Measurements from ENCODE around the gene ZNF85. TPM values are rescaled to one million over a fixed set of nuclear protein-coding genes. Genes with fewer than 3 reads are reported as not detected.

The ZNF85 gene
- total RNA-seq, 3 donors from 2014 or later (not counting 1 experiment from before 2014, with no cell fraction given), result 3.9 to 8.6 (median 5.4) TPM

DNA sequence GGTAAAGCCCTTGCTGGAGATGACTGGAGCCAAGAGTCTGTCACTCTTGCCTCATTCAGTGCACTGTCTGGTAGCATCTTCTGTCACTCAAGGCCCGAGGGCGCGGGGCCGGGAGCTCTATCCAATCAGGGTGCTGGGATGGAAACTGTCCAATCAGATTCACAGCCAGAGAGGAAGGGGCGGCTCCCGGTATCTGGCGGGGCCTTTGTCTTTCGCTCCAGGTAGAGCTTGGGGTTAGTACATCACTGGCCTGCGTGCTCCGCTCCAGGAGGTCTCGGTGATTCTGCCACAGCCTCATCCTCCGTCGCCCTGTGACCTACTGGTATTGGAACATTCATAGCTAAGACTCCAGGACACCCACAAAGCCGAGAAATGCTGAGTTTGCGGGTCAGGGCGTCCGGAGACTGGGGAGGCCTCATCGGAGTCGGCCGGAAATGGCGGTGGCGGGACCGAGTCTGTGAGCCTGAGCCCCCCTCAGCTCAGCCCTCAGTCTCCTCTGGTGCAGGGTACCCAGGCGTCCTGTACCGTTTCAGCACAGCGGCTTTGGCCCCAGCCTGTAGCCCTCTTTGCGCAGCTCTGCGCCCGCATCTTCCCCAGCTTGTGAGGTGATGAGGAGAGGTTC lies 76.8 kb downstream of the ZNF85 start:
- TF ChIP-seq, protein P1, sequence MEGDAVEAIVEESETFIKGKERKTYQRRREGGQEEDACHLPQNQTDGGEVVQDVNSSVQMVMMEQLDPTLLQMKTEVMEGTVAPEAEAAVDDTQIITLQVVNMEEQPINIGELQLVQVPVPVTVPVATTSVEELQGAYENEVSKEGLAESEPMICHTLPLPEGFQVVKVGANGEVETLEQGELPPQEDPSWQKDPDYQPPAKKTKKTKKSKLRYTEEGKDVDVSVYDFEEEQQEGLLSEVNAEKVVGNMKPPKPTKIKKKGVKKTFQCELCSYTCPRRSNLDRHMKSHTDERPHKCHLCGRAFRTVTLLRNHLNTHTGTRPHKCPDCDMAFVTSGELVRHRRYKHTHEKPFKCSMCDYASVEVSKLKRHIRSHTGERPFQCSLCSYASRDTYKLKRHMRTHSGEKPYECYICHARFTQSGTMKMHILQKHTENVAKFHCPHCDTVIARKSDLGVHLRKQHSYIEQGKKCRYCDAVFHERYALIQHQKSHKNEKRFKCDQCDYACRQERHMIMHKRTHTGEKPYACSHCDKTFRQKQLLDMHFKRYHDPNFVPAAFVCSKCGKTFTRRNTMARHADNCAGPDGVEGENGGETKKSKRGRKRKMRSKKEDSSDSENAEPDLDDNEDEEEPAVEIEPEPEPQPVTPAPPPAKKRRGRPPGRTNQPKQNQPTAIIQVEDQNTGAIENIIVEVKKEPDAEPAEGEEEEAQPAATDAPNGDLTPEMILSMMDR (IDR thresholded peaks at IDR 0.05), result no peak
- Histone ChIP-seq H3K27me3 (ENCODE audit: control insufficient read depth, insufficient read depth, low read length) (no peaks in the 10 kb centered on the region), H3K4me3 (ENCODE audit: low read length) (peak overlapping the region; percentile 41), H3K27ac (ENCODE audit: low read length) (no peak overlapping the region), H3K9me3 (ENCODE audit: control insufficient read depth, insufficient read depth, low read length) (no peaks in the 10 kb centered on the region), H3K36me3 (ENCODE audit: control insufficient read depth, insufficient read depth, low read length) (no peaks in the 10 kb centered on the region), H3K4me1 (ENCODE audit: control insufficient read depth, insufficient read depth, low read length) (peaks cover 10% of the 10 kb centered on the region)
- no peaks in the 10 kb centered on the region for H3K36me3 Mint-ChIP-seq
- 3% methylated on average over 29 of the region's 29 CpGs for WGBS (ENCODE audit: insufficient coverage)
- ATAC-seq (peak; percentile 99 to 100 (median 100)), DNase-seq (peak; percentile 78 to 93)
- peak overlapping the region; percentile 88 for H3K4me3 Mint-ChIP-seq
- H3K9me3 Mint-ChIP-seq, result no peaks in the 10 kb centered on the region
- peak overlapping the region; percentile 56 to 83 for H3K27ac Mint-ChIP-seq
- intact Hi-C loops (cut with micrococcal nuclease), result no loop called here
- H3K27me3 Mint-ChIP-seq (ENCODE audit: low read depth in 2 of 2), result no peaks in the 10 kb centered on the region
- H3K4me1 Mint-ChIP-seq, result peaks cover 7% of the 10 kb centered on the region in 2 donors

Other genes starting within 250 kb of the ZNF85 start
- 10 to 100 TPM in 2 of 3 donors, 1 to 10 TPM in 1; 7.7 to 11.8 (median 10.6) TPM for gene ZNF66, start 146.9 kb upstream of the ZNF85 start, total RNA-seq
- gene ZNF430, start 97.4 kb downstream of the ZNF85 start, total RNA-seq, result 10 to 100 TPM; 32.7 to 43.0 (median 33.3) TPM
- 10 to 100 TPM; 12.5 to 15.0 (median 14.7) TPM for gene ZNF714, start 159.0 kb downstream of the ZNF85 start, total RNA-seq
- gene ZNF431, start 218.8 kb downstream of the ZNF85 start, total RNA-seq, result 10 to 100 TPM; 30.1 to 39.7 (median 30.4) TPM